PC-3 (cell line): ENCODE results near the gene ARHGEF7. TPM values are rescaled to one million over a fixed set of nuclear protein-coding genes. Genes with fewer than 3 reads are reported as not detected.

Experiments
- ATAC-seq: fragments of 200-7000 bp; cut with Tn5 transposase; 2 replicates; pipeline ENCODE4 v1.9.1; 2020; ENCODE audit warnings: mild to moderate bottlenecking, moderate library complexity
- BruUV-seq: library from RNA; stranded (reverse); fragments of 400-500 nt; replicated peaks from 2 replicates; lab custom pipeline; 2021; lab: Mats Ljungman, UMichigan
- CTCF ChIA-PET: fragments of 300-600 bp; sonication (Branson Sonifier 250); formaldehyde crosslinking; loops from one replicate; lab custom pipeline; 2022; ENCODE audit warnings: antibody characterized with exemption; lab: Charles Lee
- POLR2A ChIA-PET: fragments of 300-600 bp; sonication (Branson Sonifier 250); formaldehyde crosslinking; loops from one replicate; lab custom pipeline; 2022; ENCODE audit warnings: antibody characterized with exemption; ENCODE audit not compliant: unreplicated experiment; lab: Charles Lee
- DNase-seq: peaks from one replicate; pipeline ENCODE4 v3.0.0-alpha.2; 2015
- H2AFZ ChIP-seq: fragments of 300-600 bp; sonication (generic); 2 replicates; pipeline ENCODE4 v1.6.0; 2016; ENCODE audit warnings: antibody characterized with exemption, low read length
- H3F3A ChIP-seq: fragments of 300-600 bp; sonication (generic); one replicate; pipeline ENCODE4 v1.6.0; 2017; ENCODE audit warnings: antibody characterized with exemption, low read length, control low read depth, mild to moderate bottlenecking; ENCODE audit not compliant: unreplicated experiment
- H3K27ac ChIP-seq: fragments of 300-600 bp; sonication (generic); 2 replicates; pipeline ENCODE4 v1.5.1; 2016; ENCODE audit warnings: mild to moderate bottlenecking, low read length
- H3K27me3 ChIP-seq: fragments of 300-600 bp; sonication (generic); 2 replicates; pipeline ENCODE4 v1.6.1; 2016; ENCODE audit warnings: low read length, mixed read lengths
- H3K36me3 ChIP-seq: fragments of 300-600 bp; sonication (generic); 2 replicates; pipeline ENCODE4 v1.6.1; 2016; ENCODE audit warnings: low read depth, mixed run types, low read length, mixed read lengths
- H3K4me1 ChIP-seq: fragments of 300-600 bp; sonication (generic); 2 replicates; pipeline ENCODE4 v1.5.1; 2016; ENCODE audit warnings: low read length; ENCODE audit not compliant: insufficient read depth
- H3K4me2 ChIP-seq: fragments of 300-600 bp; sonication (generic); 2 replicates; pipeline ENCODE4 v1.6.0; 2016; ENCODE audit warnings: low read length
- H3K4me3 ChIP-seq: fragments of 300-600 bp; sonication (generic); 2 replicates; pipeline ENCODE4 v1.5.1; 2016; ENCODE audit warnings: mild to moderate bottlenecking, low read length, mixed read lengths
- H3K79me2 ChIP-seq: fragments of 300-600 bp; sonication (generic); 2 replicates; pipeline ENCODE4 v1.6.1; 2017; ENCODE audit warnings: low read length, mixed read lengths
- H3K9ac ChIP-seq: fragments of 300-600 bp; sonication (generic); 2 replicates; pipeline ENCODE4 v1.6.0; 2016; ENCODE audit warnings: mild to moderate bottlenecking, low read length
- H3K9me2 ChIP-seq: fragments of 300-600 bp; sonication (generic); replicated peaks from 2 replicates; pipeline ENCODE4 v1.6.1; 2016; ENCODE audit warnings: mixed run types, low read length, mixed read lengths
- H3K9me3 ChIP-seq: fragments of 300-600 bp; sonication (generic); 2 replicates; pipeline ENCODE4 v1.6.1; 2016; ENCODE audit warnings: low read length, mixed read lengths
- H4K20me1 ChIP-seq: fragments of 300-600 bp; sonication (generic); 2 replicates; pipeline ENCODE4 v1.6.1; 2016; ENCODE audit warnings: low read length, mixed read lengths
- EZH2 ChIP-seq: fragments of 300-600 bp; sonication (generic); IDR thresholded peaks from one replicate; pipeline ENCODE4 v1.6.1; 2017; ENCODE audit warnings: antibody characterized with exemption, mild to moderate bottlenecking, low read length; ENCODE audit not compliant: unreplicated experiment
- EZH2phosphoT487 ChIP-seq: fragments of 300-600 bp; sonication (generic); IDR thresholded peaks from 2 replicates; pipeline ENCODE4 v1.6.1; 2018; ENCODE audit warnings: mild to moderate bottlenecking, antibody characterized with exemption, low read length, borderline replicate concordance
- intact Hi-C: fragments of 100-400 bp; cut with micrococcal nuclease; formaldehyde crosslinking; loops from 2 replicates; pipeline ENCODE4 v1.9.0; 2023
- total RNA-seq: library from RNA; depleted of rRNA; stranded (reverse); fragments of >200 nt; gene quantifications from 2 replicates; pipeline ENCODE4 v1.2.3, GENCODE V29; 2014
- TF ChIP-seq, protein P1 (sequence below): fragments of 300-600 bp; sonication (generic); conservative IDR thresholded peaks from 2 replicates; pipeline ENCODE4 v1.5.1; 2017; ENCODE audit warnings: antibody characterized with exemption, low read depth, mild to moderate bottlenecking, low read length

Gene ARHGEF7
- total RNA-seq, 1 experiment from 2014 or later: 14.7 TPM

DNA sequence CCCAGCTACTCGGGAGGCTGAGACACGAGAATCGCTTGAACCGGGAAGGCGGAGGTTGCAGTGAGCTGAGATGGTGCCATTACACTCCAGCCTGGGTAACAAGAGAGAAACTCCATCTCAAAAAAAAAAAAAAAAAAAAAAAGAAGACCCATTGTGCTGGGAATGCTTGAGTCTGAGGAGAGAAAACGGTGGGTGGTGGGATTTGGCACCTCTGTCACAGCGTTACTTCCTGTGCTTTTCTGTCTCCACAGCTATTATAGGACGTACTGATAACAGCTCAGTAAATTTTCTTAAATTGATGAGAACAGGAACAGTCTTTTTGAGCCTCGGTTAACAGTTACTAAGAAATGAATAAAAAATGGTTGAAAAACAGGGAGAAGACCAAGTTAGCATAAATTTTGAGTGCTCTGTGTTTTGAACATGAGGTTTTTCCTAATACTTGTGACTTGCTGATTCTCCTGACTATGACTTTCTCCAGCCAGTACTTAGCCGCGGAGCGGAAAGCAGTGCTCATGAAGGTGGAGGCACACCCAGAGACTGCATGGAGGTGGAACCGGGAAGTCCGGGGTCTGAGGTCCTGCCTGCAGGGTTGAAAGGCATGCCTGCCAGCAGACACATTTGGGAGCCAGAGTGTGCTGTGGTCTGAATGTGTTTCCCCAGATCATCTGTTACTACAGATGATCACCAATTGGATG lies 150.0 kb downstream of the ARHGEF7 start:
- ChIA-PET POLR2A (no interaction called here), CTCF (no interaction called here)
- no TSS peak for BruUV-seq

DNA sequence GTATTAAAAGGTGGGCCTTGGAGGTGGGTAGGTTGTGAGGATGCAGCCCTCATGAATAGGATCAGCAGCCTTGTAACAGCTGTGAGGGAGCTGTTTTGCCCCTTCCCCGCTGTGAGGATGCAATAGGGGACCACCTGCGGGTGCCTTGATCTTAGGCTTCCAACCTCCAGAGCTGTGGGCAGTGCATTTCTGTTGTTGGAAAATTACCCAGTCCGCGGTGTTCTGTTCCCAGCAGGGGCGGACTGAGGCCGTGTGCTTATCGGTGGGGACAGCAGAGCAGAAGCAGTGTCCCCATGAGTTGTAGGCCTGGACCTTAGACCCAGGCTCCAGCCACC lies 150.6 kb downstream of the ARHGEF7 start:
- H3K79me2 ChIP-seq: no peaks in the 10 kb centered on the region
- no peak overlapping the region for H3K4me3 ChIP-seq
- intact Hi-C loops: no loop called here
- H3K36me3 ChIP-seq: no peaks in the 10 kb centered on the region; the same call in 1 of the 2 replicates
- H3K4me2 ChIP-seq: no peak overlapping the region
- POLR2A ChIA-PET: no interaction called here
- no peak overlapping the region for H3K27ac ChIP-seq
- H3K9ac ChIP-seq: no peak overlapping the region
- BruUV-seq: no TSS peak
- no peaks in the 10 kb centered on the region for H3K27me3 ChIP-seq
- ATAC-seq (no peak), DNase-seq (no peak)
- H3F3A ChIP-seq: no peaks in the 10 kb centered on the region
- no peaks in the 10 kb centered on the region for H3K9me3 ChIP-seq
- H3K4me1 ChIP-seq: no peaks in the 10 kb centered on the region
- CTCF ChIA-PET: no interaction called here
- TF ChIP-seq EZH2phosphoT487 (no peak), EZH2 (no peak)
- TF ChIP-seq, protein P1, sequence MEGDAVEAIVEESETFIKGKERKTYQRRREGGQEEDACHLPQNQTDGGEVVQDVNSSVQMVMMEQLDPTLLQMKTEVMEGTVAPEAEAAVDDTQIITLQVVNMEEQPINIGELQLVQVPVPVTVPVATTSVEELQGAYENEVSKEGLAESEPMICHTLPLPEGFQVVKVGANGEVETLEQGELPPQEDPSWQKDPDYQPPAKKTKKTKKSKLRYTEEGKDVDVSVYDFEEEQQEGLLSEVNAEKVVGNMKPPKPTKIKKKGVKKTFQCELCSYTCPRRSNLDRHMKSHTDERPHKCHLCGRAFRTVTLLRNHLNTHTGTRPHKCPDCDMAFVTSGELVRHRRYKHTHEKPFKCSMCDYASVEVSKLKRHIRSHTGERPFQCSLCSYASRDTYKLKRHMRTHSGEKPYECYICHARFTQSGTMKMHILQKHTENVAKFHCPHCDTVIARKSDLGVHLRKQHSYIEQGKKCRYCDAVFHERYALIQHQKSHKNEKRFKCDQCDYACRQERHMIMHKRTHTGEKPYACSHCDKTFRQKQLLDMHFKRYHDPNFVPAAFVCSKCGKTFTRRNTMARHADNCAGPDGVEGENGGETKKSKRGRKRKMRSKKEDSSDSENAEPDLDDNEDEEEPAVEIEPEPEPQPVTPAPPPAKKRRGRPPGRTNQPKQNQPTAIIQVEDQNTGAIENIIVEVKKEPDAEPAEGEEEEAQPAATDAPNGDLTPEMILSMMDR: no peak
- H2AFZ ChIP-seq: no peak overlapping the region
- H3K9me2 ChIP-seq: no peaks in the 10 kb centered on the region
- H4K20me1 ChIP-seq: no peaks in the 10 kb centered on the region

More for the DNA sequence above, 150.0 kb downstream of the ARHGEF7 start:
- Histone ChIP-seq H3K4me3 (no peak overlapping the region), H3K4me1 (no peaks in the 10 kb centered on the region), H3K9me2 (no peaks in the 10 kb centered on the region), H3K36me3 (no peaks in the 10 kb centered on the region; the same call in 1 of the 2 replicates), H2AFZ (no peak overlapping the region), H3K4me2 (no peak overlapping the region), H3K9ac (no peak overlapping the region), H3K79me2 (no peaks in the 10 kb centered on the region), H3K27me3 (no peaks in the 10 kb centered on the region), H3K9me3 (no peaks in the 10 kb centered on the region), H4K20me1 (no peaks in the 10 kb centered on the region), H3K27ac (no peak overlapping the region), H3F3A (no peaks in the 10 kb centered on the region)
- ATAC-seq: no peak
- intact Hi-C loops: no loop called here
- no peak for DNase-seq
- TF ChIP-seq EZH2: no peak
- no peak for TF ChIP-seq EZH2phosphoT487
- TF ChIP-seq, protein P1: no peak

DNA sequence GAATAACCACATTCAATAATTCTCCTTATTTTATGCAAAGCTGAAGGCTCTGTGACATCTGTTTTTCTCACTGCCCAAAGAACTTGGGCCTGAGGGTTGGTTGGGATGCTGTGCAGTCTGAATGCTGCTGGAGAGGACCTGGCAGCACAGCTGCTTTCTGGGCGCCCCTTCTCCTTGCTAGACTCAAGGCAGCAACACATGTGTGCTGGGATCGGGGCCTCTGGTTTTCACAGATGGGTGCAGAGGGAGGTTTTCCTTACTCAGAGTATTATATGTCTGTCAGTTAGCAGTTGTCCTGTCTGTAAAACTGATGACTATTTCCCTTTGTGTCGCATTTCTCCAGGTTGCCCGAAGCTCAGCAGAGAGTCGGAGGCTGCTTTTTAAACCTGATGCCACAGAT lies 152.1 kb downstream of the ARHGEF7 start:
- no peaks in the 10 kb centered on the region for H3K27me3 ChIP-seq
- no peaks in the 10 kb centered on the region for H3K9me2 ChIP-seq
- H3K4me3 ChIP-seq: no peak overlapping the region
- no peaks in the 10 kb centered on the region for H3K79me2 ChIP-seq
- no peaks in the 10 kb centered on the region for H3F3A ChIP-seq
- ChIA-PET CTCF (no interaction called here), POLR2A (no interaction called here)
- BruUV-seq: no TSS peak
- no peak overlapping the region for H3K4me2 ChIP-seq
- H3K9me3 ChIP-seq: no peaks in the 10 kb centered on the region
- H3K4me1 ChIP-seq: no peaks in the 10 kb centered on the region
- H2AFZ ChIP-seq: no peak overlapping the region
- ATAC-seq (no peak), DNase-seq (no peak)
- TF ChIP-seq EZH2phosphoT487 (no peak), EZH2 (no peak)
- no peaks in the 10 kb centered on the region; the same call in 1 of the 2 replicates for H3K36me3 ChIP-seq
- no peak overlapping the region for H3K9ac ChIP-seq
- no peak overlapping the region for H3K27ac ChIP-seq
- intact Hi-C loops: no loop called here
- no peaks in the 10 kb centered on the region for H4K20me1 ChIP-seq
